HCT116 (cell line): Measurements from ENCODE around the gene MEIKIN. TPM values are rescaled to one million over a fixed set of nuclear protein-coding genes. Genes with fewer than 3 reads are reported as not detected.

Source experiments
- ATAC-seq: fragments of 200-7000 bp; cut with Tn5 transposase; 2 replicates; pipeline ENCODE4 v1.9.1; 2020; ENCODE audit warnings: mild to moderate bottlenecking, moderate library complexity
- BruUV-seq: library from RNA; stranded (reverse); fragments of 400-500 nt; replicated peaks from 2 replicates; lab custom pipeline; 2021; lab: Mats Ljungman, UMichigan
- CTCF ChIA-PET: fragments of 300-600 bp; sonication (Branson Sonifier 250); formaldehyde crosslinking; loops from one replicate; lab custom pipeline; 2021; ENCODE audit warnings: antibody characterized with exemption; lab: Charles Lee
- POLR2A ChIA-PET: fragments of 300-600, 350-600 bp; sonication (Branson Sonifier 250); formaldehyde crosslinking; loops from one replicate; lab custom pipeline; 2021; ENCODE audit warnings: antibody characterized with exemption; lab: Charles Lee
- RAD21 ChIA-PET, 2 experiments: fragments of 300-600 bp; sonication (Branson Sonifier 250); formaldehyde crosslinking; loops; one replicate each; lab custom pipeline; 2023; ENCODE audit warnings: low total read pairs in 2 of 2; ENCODE audit not compliant: uncharacterized antibody in 2 of 2, unreplicated experiment in 2 of 2, low non-redundant PET in 1 of 2; lab: Charles Lee
- DNase-seq: peaks from one replicate; pipeline ENCODE4 v3.0.0-alpha.2; 2010; ENCODE audit warnings: low read depth, low spot score
- H2AFZ ChIP-seq: fragments of 200-600 bp; shearing (Covaris generic), sonication (generic); 2 replicates; pipeline ENCODE4 v1.6.1; 2017; ENCODE audit warnings: low read depth, mixed run types, mixed read lengths, antibody characterized with exemption, low read length; ENCODE audit not compliant: poor library complexity, severe bottlenecking
- H3K27ac ChIP-seq: 2 replicates; pipeline ENCODE4 v1.5.1; 2012; ENCODE audit warnings: low read depth, low read length
- H3K27me3 ChIP-seq: fragments of 200-600 bp; sonication (generic); 2 replicates; pipeline ENCODE4 v1.6.1; 2016; ENCODE audit warnings: mixed run types, low read length, mixed read lengths; ENCODE audit not compliant: insufficient read depth
- H3K36me3 ChIP-seq, 2 experiments: fragments of 200-500 bp in 1 of 2; fragments of 200-600 bp in 1 of 2; sonication (Bioruptor generic) in 1 of 2; sonication (generic) in 1 of 2; 2 replicates each; pipeline versions ENCODE4 v1.5.1 to v1.6.1; 2014 to 2016; ENCODE audit warnings: low read length in 2 of 2, inconsistent platforms in 1 of 2, mixed read lengths in 1 of 2, mixed run types in 1 of 2; ENCODE audit not compliant: insufficient read depth in 2 of 2, control insufficient read depth in 1 of 2
- H3K4me1 ChIP-seq, 2 experiments: fragments of 200-600 bp in 1 of 2; sonication (generic) in 1 of 2; 2 replicates each; pipeline versions ENCODE4 v1.5.1 to v1.6.1; 2012 to 2017; ENCODE audit warnings: low read length in 2 of 2, inconsistent platforms in 1 of 2, mild to moderate bottlenecking in 1 of 2, mixed read lengths in 1 of 2, mixed run types in 1 of 2, moderate library complexity in 1 of 2; ENCODE audit not compliant: insufficient read depth in 2 of 2, control insufficient read depth in 1 of 2
- H3K4me2 ChIP-seq: fragments of 200-600 bp; sonication (generic); 2 replicates; pipeline ENCODE4 v1.6.1; 2017; ENCODE audit warnings: mixed run types, low read length, mixed read lengths
- H3K4me3 ChIP-seq, 2 experiments: fragments of 200-600 bp in 1 of 2; sonication (generic) in 1 of 2; replicated peaks in 1 of 2; 2 replicates each; pipeline ENCODE4 v1.5.1; 2011 to 2016; ENCODE audit warnings: low read length in 2 of 2, control low read depth in 1 of 2, low read depth in 1 of 2, mild to moderate bottlenecking in 1 of 2, mixed read lengths in 1 of 2, mixed run types in 1 of 2
- H3K79me2 ChIP-seq: fragments of 200-600 bp; sonication (generic); 2 replicates; pipeline ENCODE4 v1.6.1; 2017; ENCODE audit warnings: mild to moderate bottlenecking, mixed run types, low read length, moderate library complexity, mixed read lengths; ENCODE audit not compliant: insufficient read depth
- H3K9ac ChIP-seq: fragments of 200-600 bp; sonication (generic); 2 replicates; pipeline ENCODE4 v1.6.1; 2016; ENCODE audit warnings: low read length, mixed read lengths
- H3K9me2 ChIP-seq: fragments of 200-600 bp; sonication (generic), shearing (Covaris generic); 2 replicates; pipeline ENCODE4 v1.6.1; 2017; ENCODE audit warnings: mixed run types, mild to moderate bottlenecking, moderate library complexity; ENCODE audit not compliant: insufficient read depth
- H3K9me3 ChIP-seq, 2 experiments: fragments of 200-500 bp in 1 of 2; fragments of 200-600 bp in 1 of 2; sonication (Bioruptor generic) in 1 of 2; sonication (generic) in 1 of 2; 2 replicates each; pipeline ENCODE4 v1.6.1; 2014 to 2017; ENCODE audit warnings: low read length in 2 of 2, mixed read lengths in 2 of 2, inconsistent platforms in 1 of 2, low read depth in 1 of 2, mild to moderate bottlenecking in 1 of 2, mixed run types in 1 of 2, moderate library complexity in 1 of 2; ENCODE audit not compliant: control insufficient read depth in 1 of 2, insufficient read depth in 1 of 2
- H4K20me1 ChIP-seq: fragments of 200-600 bp; sonication (generic), shearing (Covaris generic); 2 replicates; pipeline ENCODE4 v1.6.1; 2017; ENCODE audit warnings: mixed run types, mild to moderate bottlenecking, moderate library complexity; ENCODE audit not compliant: insufficient read depth
- CBX3 ChIP-seq: IDR thresholded peaks from 2 replicates; pipeline ENCODE4 v1.6.1; 2012; ENCODE audit warnings: low read depth
- CEBPB ChIP-seq: IDR thresholded peaks from 2 replicates; pipeline ENCODE4 v1.6.1; 2012; ENCODE audit warnings: low read depth
- EGR1 ChIP-seq: IDR thresholded peaks from 2 replicates; pipeline ENCODE4 v1.6.1; 2012; ENCODE audit warnings: low read depth
- ELF1 ChIP-seq: IDR thresholded peaks from 2 replicates; pipeline ENCODE4 v1.6.1; 2012; ENCODE audit warnings: low read depth, borderline replicate concordance
- EZH2 ChIP-seq: fragments of 200-600 bp; sonication (generic); IDR thresholded peaks from 2 replicates; pipeline ENCODE4 v1.6.1; 2017; ENCODE audit warnings: antibody characterized with exemption, mixed run types
- EZH2phosphoT487 ChIP-seq: fragments of 200-600 bp; IDR thresholded peaks from 2 replicates; pipeline ENCODE4 v1.6.1; 2018; ENCODE audit warnings: antibody characterized with exemption, borderline replicate concordance
- FOSL1 ChIP-seq: IDR thresholded peaks from 2 replicates; pipeline ENCODE4 v1.6.1; 2012; ENCODE audit warnings: low read depth
- JUND ChIP-seq: IDR thresholded peaks from 2 replicates; pipeline ENCODE4 v1.6.1; 2012
- MAX ChIP-seq: IDR thresholded peaks from 2 replicates; pipeline ENCODE4 v1.6.1; 2012
- RAD21 ChIP-seq: IDR thresholded peaks from 2 replicates; pipeline ENCODE4 v1.6.1; 2012; ENCODE audit warnings: low read depth, mild to moderate bottlenecking
- REST ChIP-seq: IDR thresholded peaks from 2 replicates; pipeline ENCODE4 v1.6.1; 2012; ENCODE audit warnings: low read depth
- SIN3A ChIP-seq: IDR thresholded peaks from 2 replicates; pipeline ENCODE4 v1.6.1; 2012; ENCODE audit warnings: low read depth
- SRF ChIP-seq: IDR thresholded peaks from 2 replicates; pipeline ENCODE4 v1.6.1; 2012; ENCODE audit warnings: low read depth
- TCF7L2 ChIP-seq: IDR thresholded peaks from 2 replicates; pipeline ENCODE4 v1.7.0; 2011; ENCODE audit warnings: borderline replicate concordance, inconsistent platforms; ENCODE audit not compliant: insufficient read depth, insufficient read length; ENCODE audit errors: extremely low read depth
- ZNF274 ChIP-seq: fragments of 200-500 bp; sonication (Bioruptor generic); IDR thresholded peaks from 2 replicates; pipeline ENCODE4 v1.6.1; 2014; ENCODE audit warnings: mild to moderate bottlenecking, low read depth, low read length, inconsistent platforms
- intact Hi-C: fragments of 100-400 bp; cut with micrococcal nuclease; formaldehyde crosslinking; loops from 2 replicates; pipeline ENCODE4 v1.10.0; 2022
- total RNA-seq: library from RNA; stranded (reverse); gene quantifications from one replicate; pipeline ENCODE4 v1.2.1, GENCODE V29; 2021; ENCODE audit not compliant: unreplicated experiment
- TF ChIP-seq, protein P1 (sequence below): IDR thresholded peaks from 2 replicates; pipeline ENCODE4 v1.6.1; 2011; ENCODE audit warnings: mild to moderate bottlenecking, low read length, moderate library complexity; ENCODE audit not compliant: insufficient replicate concordance; ENCODE audit errors: extremely low read depth

MEIKIN gene
- total RNA-seq, 1 experiment from 2014 or later, result not detected

- CTCF ChIA-PET, result no interaction called here
- no peaks in the 10 kb centered on the region for H3K9me2 ChIP-seq
- no peak overlapping the region for H3K4me2 ChIP-seq
- H3K4me1 ChIP-seq, result no peaks in the 10 kb centered on the region
- H3K4me3 ChIP-seq, result no peak overlapping the region
- no peaks in the 10 kb centered on the region for H3K9me3 ChIP-seq
- RAD21 ChIA-PET, result no interaction called here
- no peak overlapping the region for H3K27ac ChIP-seq
- DNase-seq (no peak), ATAC-seq (no peak)
- no peaks in the 10 kb centered on the region for H4K20me1 ChIP-seq
- no peak overlapping the region for H3K9ac ChIP-seq
- intact Hi-C loops, result no loop called here
- POLR2A ChIA-PET, result no interaction called here
- H3K79me2 ChIP-seq, result no peaks in the 10 kb centered on the region
- TF ChIP-seq SRF, result no peak
- TF ChIP-seq EGR1, result no peak
- TF ChIP-seq RAD21, result no peak
- H3K36me3 ChIP-seq, result no peaks in the 10 kb centered on the region
- BruUV-seq, result no TSS peak
- H3K27me3 ChIP-seq, result no peaks in the 10 kb centered on the region
- no peak overlapping the region for H2AFZ ChIP-seq
These were observed 124.2 kb downstream of the MEIKIN start for GRCh38 chr5:131821221-131821620.

GRCh38 chr5:131818001-131818724, 127.3 kb downstream of the MEIKIN start:
- Histone ChIP-seq H3K4me1 (peaks cover 0 to 9% of the 10 kb centered on the region in 2 experiments; a peak in 2 of 4 replicates), H3K4me2 (no peak overlapping the region), H3K27ac (no peak overlapping the region), H3K9ac (no peak overlapping the region), H3K79me2 (no peaks in the 10 kb centered on the region), H3K36me3 (no peaks in the 10 kb centered on the region), H4K20me1 (no peaks in the 10 kb centered on the region), H3K4me3 (no peak overlapping the region), H3K27me3 (no peaks in the 10 kb centered on the region), H2AFZ (no peak overlapping the region), H3K9me3 (no peaks in the 10 kb centered on the region), H3K9me2 (no peaks in the 10 kb centered on the region)
- ChIA-PET POLR2A (no interaction called here), RAD21 (no interaction called here), CTCF (no interaction called here)
- ATAC-seq (no peak), DNase-seq (no peak)
- intact Hi-C loops, result no loop called here
- BruUV-seq, result no TSS peak
- no peak for TF ChIP-seq CEBPB
- no peak for TF ChIP-seq CBX3
- TF ChIP-seq RAD21, result no peak
- TF ChIP-seq, protein P1, sequence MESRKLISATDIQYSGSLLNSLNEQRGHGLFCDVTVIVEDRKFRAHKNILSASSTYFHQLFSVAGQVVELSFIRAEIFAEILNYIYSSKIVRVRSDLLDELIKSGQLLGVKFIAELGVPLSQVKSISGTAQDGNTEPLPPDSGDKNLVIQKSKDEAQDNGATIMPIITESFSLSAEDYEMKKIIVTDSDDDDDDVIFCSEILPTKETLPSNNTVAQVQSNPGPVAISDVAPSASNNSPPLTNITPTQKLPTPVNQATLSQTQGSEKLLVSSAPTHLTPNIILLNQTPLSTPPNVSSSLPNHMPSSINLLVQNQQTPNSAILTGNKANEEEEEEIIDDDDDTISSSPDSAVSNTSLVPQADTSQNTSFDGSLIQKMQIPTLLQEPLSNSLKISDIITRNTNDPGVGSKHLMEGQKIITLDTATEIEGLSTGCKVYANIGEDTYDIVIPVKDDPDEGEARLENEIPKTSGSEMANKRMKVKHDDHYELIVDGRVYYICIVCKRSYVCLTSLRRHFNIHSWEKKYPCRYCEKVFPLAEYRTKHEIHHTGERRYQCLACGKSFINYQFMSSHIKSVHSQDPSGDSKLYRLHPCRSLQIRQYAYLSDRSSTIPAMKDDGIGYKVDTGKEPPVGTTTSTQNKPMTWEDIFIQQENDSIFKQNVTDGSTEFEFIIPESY, result no peak
- no peak for TF ChIP-seq TCF7L2
- no peak for TF ChIP-seq ZNF274
- no peak for TF ChIP-seq ELF1
- TF ChIP-seq FOSL1, result no peak
- no peak for TF ChIP-seq EZH2
- TF ChIP-seq REST, result no peak
- no peak for TF ChIP-seq MAX
- TF ChIP-seq SIN3A, result no peak
- no peak for TF ChIP-seq JUND
- TF ChIP-seq EZH2phosphoT487, result no peak
